KMS-11 (cell line): Measurements from ENCODE around the gene EEF2.

Experiments
- H2AFZ ChIP-seq: fragments of 200-600 bp; sonication (generic); 2 replicates; pipeline ENCODE4 v1.6.1; 2016; ENCODE audit warnings: antibody characterized with exemption, mixed run types, low read depth
- H3K27ac ChIP-seq: fragments of 200-600 bp; sonication (generic); 2 replicates; pipeline ENCODE4 v1.6.1; 2016; ENCODE audit warnings: mild to moderate bottlenecking, mixed run types
- H3K27me3 ChIP-seq: fragments of 200-600 bp; sonication (generic); 2 replicates; pipeline ENCODE4 v1.6.1; 2017; ENCODE audit warnings: mild to moderate bottlenecking, low read depth, mixed run types, moderate library complexity; ENCODE audit not compliant: insufficient read depth
- H3K36me3 ChIP-seq: fragments of 200-600 bp; sonication (generic); 2 replicates; pipeline ENCODE4 v1.6.1; 2017; ENCODE audit warnings: mild to moderate bottlenecking, mixed run types; ENCODE audit not compliant: insufficient read depth
- H3K4me1 ChIP-seq: fragments of 200-600 bp; sonication (generic); 2 replicates; pipeline ENCODE4 v1.6.1; 2016; ENCODE audit warnings: mild to moderate bottlenecking, low read depth, mixed run types; ENCODE audit not compliant: poor library complexity, severe bottlenecking
- H3K4me2 ChIP-seq: fragments of 200-600 bp; sonication (generic); 2 replicates; pipeline ENCODE4 v1.7.0; 2016; ENCODE audit warnings: mild to moderate bottlenecking, mixed run types
- H3K4me3 ChIP-seq: fragments of 200-600 bp; sonication (generic); IDR thresholded peaks from 2 replicates; pipeline ENCODE4 v1.6.1; 2017; ENCODE audit warnings: low read depth, low read length, mixed read lengths; ENCODE audit not compliant: insufficient read depth
- H3K79me2 ChIP-seq: fragments of 200-600 bp; sonication (generic); 2 replicates; pipeline ENCODE4 v1.6.1; 2016; ENCODE audit warnings: low read depth, mixed run types; ENCODE audit not compliant: insufficient read depth
- H3K9ac ChIP-seq: fragments of 200-600 bp; sonication (generic); 2 replicates; pipeline ENCODE4 v1.6.1; 2016; ENCODE audit warnings: mild to moderate bottlenecking, mixed run types
- H4K20me1 ChIP-seq: fragments of 200-600 bp; sonication (generic); 2 replicates; pipeline ENCODE4 v1.6.1; 2016; ENCODE audit warnings: mild to moderate bottlenecking, mixed run types; ENCODE audit not compliant: insufficient read depth
- TF ChIP-seq, protein P1 (sequence below): fragments of 200-600 bp; sonication (generic); conservative IDR thresholded peaks from 2 replicates; pipeline ENCODE4 v1.6.1; 2017; ENCODE audit warnings: low read depth, mild to moderate bottlenecking, antibody characterized with exemption, low read length, moderate library complexity, mixed read lengths

EEF2 gene

DNA sequence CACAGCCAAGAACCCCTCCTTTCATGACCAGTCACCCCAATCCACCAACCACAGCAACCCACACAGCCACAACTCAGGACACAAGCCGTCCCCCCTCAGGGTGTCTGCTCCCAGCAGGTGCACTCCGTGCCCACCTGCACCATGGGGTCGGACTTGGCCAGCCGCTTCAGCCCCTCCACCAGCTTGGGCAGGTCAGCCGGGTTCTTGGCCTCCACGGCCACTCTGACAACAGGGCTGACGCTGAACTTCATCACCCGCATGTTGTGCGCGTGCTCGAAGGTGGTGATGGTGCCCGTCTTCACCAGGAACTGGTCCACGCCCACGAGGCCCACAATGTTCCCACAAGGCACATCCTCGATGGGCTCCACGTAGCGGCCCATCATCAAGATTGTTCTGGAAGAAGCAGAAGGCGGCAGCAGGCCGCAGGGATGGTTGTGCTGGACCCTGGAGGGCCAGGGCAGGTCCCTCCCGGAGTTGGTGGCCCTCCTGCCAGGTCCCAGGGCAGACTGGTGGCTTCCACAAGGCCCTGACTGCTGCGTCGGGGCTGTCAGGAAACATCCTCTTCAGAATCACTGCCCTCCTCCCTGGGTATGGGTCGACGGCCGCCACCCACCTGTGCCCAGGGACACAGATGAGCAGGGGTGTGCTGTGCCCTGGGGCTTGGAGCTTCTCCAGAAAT, 5.5 kb downstream of the EEF2 start:
- Histone ChIP-seq H3K4me2 (no peak overlapping the region), H4K20me1 (peaks cover 32% of the 10 kb centered on the region)

DNA sequence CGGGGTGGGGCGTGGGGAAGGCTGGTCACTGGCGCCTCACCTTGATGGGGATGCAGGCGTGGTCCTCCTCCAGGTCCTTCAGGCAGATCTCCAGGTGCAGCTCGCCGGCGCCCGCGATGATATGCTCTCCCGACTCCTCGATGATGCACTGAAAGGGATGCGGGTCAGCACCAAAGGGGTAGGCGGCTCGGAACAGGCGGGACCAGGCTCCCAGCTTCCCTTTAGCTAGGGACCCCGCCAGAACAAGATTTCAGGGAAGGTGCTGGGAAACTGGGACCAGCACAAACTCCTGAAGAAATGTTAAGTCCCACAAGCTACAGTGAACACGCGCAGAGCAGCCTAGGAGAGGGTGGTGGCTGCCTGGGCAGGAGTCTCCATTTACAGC, 6.0 kb downstream of the EEF2 start:
- peaks cover 65% of the 10 kb centered on the region for H3K79me2 ChIP-seq
- H3K27ac ChIP-seq, result no peak overlapping the region
- no peak overlapping the region for H2AFZ ChIP-seq
- no peak overlapping the region for H3K4me2 ChIP-seq
- H3K4me3 ChIP-seq, result no peak overlapping the region
- H3K9ac ChIP-seq, result no peak overlapping the region
- H4K20me1 ChIP-seq, result peaks cover 28% of the 10 kb centered on the region
- H3K36me3 ChIP-seq, result peaks cover 59% of the 10 kb centered on the region
- H3K4me1 ChIP-seq, result peaks cover 10% of the 10 kb centered on the region
- H3K27me3 ChIP-seq, result no peaks in the 10 kb centered on the region
- TF ChIP-seq, protein P1, sequence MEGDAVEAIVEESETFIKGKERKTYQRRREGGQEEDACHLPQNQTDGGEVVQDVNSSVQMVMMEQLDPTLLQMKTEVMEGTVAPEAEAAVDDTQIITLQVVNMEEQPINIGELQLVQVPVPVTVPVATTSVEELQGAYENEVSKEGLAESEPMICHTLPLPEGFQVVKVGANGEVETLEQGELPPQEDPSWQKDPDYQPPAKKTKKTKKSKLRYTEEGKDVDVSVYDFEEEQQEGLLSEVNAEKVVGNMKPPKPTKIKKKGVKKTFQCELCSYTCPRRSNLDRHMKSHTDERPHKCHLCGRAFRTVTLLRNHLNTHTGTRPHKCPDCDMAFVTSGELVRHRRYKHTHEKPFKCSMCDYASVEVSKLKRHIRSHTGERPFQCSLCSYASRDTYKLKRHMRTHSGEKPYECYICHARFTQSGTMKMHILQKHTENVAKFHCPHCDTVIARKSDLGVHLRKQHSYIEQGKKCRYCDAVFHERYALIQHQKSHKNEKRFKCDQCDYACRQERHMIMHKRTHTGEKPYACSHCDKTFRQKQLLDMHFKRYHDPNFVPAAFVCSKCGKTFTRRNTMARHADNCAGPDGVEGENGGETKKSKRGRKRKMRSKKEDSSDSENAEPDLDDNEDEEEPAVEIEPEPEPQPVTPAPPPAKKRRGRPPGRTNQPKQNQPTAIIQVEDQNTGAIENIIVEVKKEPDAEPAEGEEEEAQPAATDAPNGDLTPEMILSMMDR, result no peak

More for the DNA sequence above, 5.5 kb downstream of the EEF2 start:
- H3K36me3 ChIP-seq, result peaks cover 61% of the 10 kb centered on the region
- H3K27ac ChIP-seq, result no peak overlapping the region
- H2AFZ ChIP-seq, result no peak overlapping the region
- peaks cover 71% of the 10 kb centered on the region for H3K79me2 ChIP-seq
- TF ChIP-seq, protein P1, result no peak
- peaks cover 10% of the 10 kb centered on the region for H3K4me1 ChIP-seq
- no peak overlapping the region for H3K9ac ChIP-seq
- no peaks in the 10 kb centered on the region for H3K27me3 ChIP-seq
- H3K4me3 ChIP-seq, result no peak overlapping the region

DNA sequence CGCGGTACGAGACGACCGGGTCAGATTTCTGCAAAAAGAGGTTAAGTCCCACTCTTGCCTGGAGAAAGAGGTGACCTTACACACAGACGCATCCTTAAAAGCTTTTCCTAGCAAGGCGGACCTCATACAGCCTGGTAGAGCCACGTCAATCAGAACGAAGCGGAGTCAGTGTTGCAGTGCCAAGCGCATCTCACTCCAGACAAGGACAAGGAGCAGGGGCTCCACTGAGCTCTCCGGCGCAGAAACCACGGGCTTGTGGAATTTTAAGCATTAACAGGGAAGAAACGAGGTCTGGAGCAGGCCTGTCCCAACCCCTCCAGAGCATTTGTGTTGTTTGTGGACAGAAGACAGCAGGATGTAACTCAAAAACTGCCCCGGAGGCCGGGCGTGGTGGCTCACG, 7.1 kb downstream of the EEF2 start:
- H3K36me3 ChIP-seq, result peaks cover 48% of the 10 kb centered on the region; the same call in 1 of the 2 replicates
- TF ChIP-seq, protein P1, result no peak
- H3K4me3 ChIP-seq, result no peak overlapping the region
- H3K27ac ChIP-seq, result no peak overlapping the region
- no peaks in the 10 kb centered on the region for H3K27me3 ChIP-seq
- H4K20me1 ChIP-seq, result peaks cover 18% of the 10 kb centered on the region
- H2AFZ ChIP-seq, result no peak overlapping the region
- H3K4me1 ChIP-seq, result peaks cover under 1% of the 10 kb centered on the region
- no peak overlapping the region for H3K4me2 ChIP-seq
- no peak overlapping the region for H3K9ac ChIP-seq
- peaks cover 54% of the 10 kb centered on the region for H3K79me2 ChIP-seq

DNA sequence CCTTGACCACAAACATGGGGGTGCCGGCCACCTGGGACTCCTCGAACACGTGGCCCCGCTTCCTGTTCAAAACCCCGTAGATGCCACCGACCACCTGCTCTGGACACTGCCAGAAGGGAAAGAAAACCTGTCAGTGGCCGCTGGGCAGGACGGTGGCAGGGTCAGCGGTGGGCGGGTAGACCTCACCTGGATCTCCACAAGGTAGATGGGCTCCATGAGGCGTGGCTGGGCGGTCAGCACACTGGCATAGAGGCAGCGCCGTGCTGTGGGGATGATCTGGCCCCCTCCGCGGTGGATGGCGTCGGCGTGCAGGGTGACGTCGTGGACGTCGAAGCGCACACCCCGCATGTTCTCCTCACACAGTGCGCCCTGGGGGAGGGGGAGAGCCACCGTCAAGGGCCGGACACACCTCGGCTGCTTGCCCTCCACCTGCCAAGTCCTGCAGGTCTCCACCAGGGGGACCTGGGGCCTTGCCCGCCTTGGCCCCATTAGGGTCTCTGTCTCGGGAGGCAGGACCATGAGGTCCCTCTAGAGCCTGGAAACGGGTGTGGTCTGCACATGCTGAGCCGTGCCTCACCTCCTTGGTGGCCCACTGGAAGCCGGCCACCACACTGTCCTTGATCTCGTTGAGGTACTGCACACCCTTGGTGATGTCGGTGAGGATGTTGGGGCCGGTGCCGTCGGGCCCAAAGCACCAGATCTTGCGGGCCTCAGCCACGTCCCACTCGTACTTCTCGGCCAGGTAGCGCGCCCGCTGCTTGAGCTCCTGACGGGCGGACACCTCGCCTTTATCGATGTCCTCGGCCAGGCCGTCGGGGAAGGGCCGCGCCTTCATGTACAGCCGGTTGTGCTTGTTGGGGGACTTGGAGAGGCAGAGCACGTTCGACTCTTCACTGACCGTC, 7.8 kb downstream of the EEF2 start:
- Histone ChIP-seq H3K4me1 (no peaks in the 10 kb centered on the region), H3K36me3 (peaks cover 43% of the 10 kb centered on the region; the same call in 1 of the 2 replicates), H3K9ac (no peak overlapping the region), H3K27ac (no peak overlapping the region), H4K20me1 (peaks cover 18% of the 10 kb centered on the region), H3K4me3 (no peak overlapping the region), H3K4me2 (no peak overlapping the region), H3K79me2 (peaks cover 48% of the 10 kb centered on the region), H2AFZ (no peak overlapping the region), H3K27me3 (no peaks in the 10 kb centered on the region)
- TF ChIP-seq, protein P1, result no peak
